Measurements from ENCODE around the gene THBS3.
A peak's percentile ranks its signal among the peaks of the same experiment; 100 is the strongest.
"Not testable (repeated sequence)": the region's sequence is repeated elsewhere in the genome, so short reads cannot be mapped to it uniquely, and the experiment has no call there.

The THBS3 gene

DNA sequence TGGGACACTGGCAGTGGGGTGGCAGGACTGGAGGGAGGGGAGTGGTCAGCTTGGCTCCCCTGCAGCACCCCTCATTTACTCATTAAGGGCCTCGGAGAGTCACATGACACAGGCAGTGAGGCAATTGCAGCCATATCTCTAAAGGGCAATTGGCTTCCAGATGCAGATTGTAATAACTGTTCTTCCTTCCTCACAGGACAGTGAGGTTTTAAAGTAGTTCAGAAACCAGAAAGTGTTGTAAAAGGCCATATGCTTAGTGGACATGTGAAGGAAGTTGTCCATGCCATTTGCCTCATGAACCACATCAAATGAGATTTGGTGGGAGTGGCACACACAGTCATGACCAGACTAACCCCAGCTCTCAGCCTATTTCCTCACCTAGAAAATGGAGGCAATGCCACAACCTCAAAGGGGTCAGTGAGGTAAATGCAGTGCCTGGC lies 11.9 kb upstream of the THBS3 start:
- no peak overlapping the region for H3K4me3 ChIP-seq (ENCODE audit: low read depth, low read length)
- DNase-seq (ENCODE audit: low read depth), result no peak
- TF ChIP-seq, protein P1, sequence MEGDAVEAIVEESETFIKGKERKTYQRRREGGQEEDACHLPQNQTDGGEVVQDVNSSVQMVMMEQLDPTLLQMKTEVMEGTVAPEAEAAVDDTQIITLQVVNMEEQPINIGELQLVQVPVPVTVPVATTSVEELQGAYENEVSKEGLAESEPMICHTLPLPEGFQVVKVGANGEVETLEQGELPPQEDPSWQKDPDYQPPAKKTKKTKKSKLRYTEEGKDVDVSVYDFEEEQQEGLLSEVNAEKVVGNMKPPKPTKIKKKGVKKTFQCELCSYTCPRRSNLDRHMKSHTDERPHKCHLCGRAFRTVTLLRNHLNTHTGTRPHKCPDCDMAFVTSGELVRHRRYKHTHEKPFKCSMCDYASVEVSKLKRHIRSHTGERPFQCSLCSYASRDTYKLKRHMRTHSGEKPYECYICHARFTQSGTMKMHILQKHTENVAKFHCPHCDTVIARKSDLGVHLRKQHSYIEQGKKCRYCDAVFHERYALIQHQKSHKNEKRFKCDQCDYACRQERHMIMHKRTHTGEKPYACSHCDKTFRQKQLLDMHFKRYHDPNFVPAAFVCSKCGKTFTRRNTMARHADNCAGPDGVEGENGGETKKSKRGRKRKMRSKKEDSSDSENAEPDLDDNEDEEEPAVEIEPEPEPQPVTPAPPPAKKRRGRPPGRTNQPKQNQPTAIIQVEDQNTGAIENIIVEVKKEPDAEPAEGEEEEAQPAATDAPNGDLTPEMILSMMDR (IDR thresholded peaks at IDR 0.05; ENCODE audit: low read depth, low read length, missing control alignments), result no peak

DNA sequence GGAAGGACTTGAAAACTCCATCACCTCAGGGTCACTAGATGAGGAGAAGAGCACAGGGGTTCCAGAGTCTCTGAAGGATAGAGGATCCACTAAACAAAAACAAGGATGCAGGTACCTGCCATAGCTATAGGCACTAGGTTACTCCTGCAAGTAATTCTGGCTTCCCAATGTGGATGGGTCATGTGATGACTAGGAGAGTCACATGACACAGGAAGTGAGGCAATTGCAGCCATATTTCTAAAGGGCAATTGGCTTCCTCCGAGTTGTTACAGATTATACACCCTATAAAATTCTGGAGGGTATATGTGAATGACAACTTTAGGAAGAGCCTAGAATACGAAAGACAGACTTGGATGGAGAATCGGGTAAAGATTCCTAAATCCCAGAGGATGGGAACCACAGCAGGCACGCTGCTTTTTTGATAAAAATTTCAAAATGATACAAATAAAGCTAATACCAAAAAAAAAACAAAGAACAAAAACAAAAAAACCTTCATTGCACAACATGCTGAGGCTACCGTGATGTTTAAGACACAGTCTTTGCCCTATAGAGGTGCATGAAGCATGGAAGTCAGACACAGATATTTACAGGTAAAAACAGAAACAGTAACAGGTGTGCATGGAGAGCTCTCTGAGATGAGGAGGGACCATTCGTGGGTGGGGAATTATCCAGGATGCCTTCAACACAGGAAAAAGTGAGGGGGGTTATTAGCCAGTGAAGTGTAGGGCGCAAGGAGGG lies 11.3 kb upstream of the THBS3 start:
- H3K4me3 ChIP-seq (ENCODE audit: low read depth, low read length), result no peak overlapping the region
- TF ChIP-seq, protein P1 (IDR thresholded peaks at IDR 0.05; ENCODE audit: low read depth, low read length, missing control alignments), result no peak

DNA sequence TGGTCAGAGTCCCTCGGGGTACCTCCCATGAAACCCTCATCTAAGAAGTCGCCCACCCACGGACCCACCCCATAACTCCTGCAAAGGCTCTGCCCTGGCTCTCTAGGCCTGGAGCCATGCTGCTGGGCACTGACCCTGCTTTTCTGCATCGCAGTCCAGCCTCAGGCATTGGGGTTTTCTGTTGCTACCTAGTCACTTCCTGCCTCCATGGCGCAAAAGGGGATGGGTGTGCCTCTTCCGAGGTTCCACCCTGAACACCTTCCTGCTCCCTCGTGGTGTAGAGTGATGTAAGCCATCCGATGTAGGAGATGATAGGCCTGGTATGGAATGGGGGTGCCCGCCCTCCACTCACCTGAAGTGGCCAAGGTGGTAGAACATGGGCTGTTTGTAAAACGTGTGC lies 7.0 kb upstream of the THBS3 start:
- H3K4me3 ChIP-seq (ENCODE audit: low read depth, low read length); DNase-seq (ENCODE audit: low read depth): not testable (repeated sequence)

More for the DNA sequence above, 11.3 kb upstream of the THBS3 start:
- DNase-seq (ENCODE audit: low read depth), result no peak

DNA sequence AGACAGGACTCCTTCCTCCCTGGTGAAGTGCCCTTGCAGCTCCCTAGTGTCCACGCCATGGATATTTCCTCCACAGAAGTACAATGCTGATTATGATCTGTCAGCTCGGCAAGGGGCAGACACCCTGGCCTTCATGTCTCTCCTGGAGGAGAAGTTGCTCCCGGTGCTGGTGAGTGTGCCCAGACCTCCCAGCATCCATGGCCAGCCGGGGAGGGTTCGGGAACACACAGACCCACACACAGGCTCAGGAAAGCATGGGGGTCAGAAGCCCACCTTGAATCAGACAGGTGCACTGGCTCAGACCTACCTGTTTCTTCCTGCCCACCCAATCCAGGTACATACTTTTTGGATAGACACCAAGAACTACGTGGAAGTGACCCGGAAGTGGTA lies 4.3 kb upstream of the THBS3 start:
- DNase-seq (ENCODE audit: low read depth); H3K4me3 ChIP-seq (ENCODE audit: low read depth, low read length): not testable (repeated sequence)

DNA sequence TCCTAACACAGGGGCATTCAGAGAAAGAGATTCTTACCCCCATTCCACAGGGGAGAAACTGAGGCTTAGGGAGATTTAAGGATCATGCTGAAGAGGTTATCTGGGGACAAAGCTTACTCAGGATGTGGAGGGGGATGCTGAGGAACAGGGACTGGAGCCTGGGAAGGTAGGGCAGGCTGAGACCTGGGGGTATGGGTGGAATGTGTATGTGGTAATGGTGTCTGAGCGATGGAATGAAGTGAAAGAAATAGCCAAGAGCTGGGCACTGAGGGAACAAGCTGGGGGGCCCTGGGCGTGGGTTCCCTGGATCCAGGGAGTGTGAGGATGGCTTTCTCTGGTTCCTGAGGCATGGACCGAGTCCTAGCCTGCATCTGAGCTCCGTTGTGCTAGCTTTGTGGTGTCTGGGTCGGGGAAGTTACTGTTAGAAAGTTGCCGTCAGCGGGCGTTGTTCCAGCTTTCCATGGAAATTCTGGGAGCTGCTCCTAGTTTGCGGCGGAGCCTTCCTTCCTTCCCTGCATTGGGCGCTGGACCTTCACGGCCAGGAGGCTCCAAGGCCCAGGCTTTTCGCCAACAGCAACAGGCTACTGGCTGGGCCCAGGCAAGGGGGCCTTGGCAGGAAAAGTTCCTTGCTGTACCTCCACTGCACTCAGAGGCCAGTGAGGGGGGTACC lies 3.8 kb upstream of the THBS3 start:
- not testable (repeated sequence) for DNase-seq (ENCODE audit: low read depth); H3K4me3 ChIP-seq (ENCODE audit: low read depth, low read length)

DNA sequence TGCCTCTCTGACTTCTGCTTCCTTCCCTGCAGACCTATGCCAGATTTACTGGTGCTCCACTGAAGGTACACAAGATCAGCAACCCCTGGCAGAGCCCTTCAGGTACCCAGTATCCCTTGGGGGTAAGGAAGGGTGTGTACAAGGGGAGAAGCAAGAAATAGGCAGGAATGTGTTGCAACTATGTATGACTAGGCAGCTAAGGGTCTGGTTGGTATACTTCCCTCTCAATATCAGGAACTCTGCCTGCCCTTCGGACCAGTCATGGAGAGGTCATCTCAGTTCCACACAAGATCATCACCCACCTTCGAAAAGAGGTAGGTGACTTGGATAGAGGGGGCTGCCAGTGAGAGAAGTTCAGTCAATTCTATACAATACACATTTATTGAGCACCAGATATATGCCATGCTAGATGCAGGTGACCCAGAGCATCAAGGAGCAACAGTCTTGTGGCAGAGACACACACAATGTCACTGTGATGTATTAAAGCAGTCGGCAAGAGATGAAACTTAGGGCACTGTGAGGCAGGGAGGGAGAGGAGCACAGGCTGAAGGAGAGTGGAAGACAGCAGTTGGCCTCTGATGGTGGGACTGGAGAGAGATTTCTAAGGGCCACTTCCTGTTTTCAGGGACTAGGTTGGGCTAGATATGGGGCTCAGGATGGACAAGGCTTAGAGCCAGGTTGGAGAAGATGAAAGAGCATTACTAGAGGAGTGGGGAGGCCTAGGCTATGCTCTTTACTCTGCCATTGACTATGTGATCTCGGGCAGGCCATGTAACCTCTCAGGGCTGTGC lies 2.8 kb upstream of the THBS3 start:
- no peak overlapping the region for H3K4me3 ChIP-seq (ENCODE audit: low read depth, low read length)
- DNase-seq (ENCODE audit: low read depth), result no peak
- TF ChIP-seq, protein P1 (IDR thresholded peaks at IDR 0.05; ENCODE audit: low read depth, low read length, missing control alignments), result no peak

DNA sequence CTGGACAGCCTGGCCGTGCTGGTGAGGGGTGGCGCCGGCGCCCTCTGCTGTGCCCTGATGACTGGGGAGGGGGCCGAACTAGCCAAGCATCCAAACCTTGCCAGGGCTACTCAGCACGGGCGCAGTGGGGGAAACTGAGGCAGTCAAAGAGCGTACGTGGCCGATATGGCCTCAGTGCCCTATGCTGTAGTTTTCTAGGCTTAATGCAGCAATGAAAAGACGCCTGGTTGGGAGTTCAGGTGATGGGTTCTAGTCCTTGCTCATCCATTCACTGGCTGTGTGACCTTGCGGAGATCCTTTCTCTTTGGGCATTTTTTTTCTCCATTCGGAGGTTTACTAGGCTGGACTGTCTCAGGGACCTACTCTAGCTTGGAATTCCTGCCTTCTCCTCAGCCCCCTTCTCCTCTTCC lies 1.6 kb upstream of the THBS3 start:
- peak overlapping the region; percentile 94 for H3K4me3 ChIP-seq (ENCODE audit: low read depth, low read length)
- TF ChIP-seq, protein P1 (IDR thresholded peaks at IDR 0.05; ENCODE audit: low read depth, low read length, missing control alignments), result no peak
- DNase-seq (ENCODE audit: low read depth), result no peak

DNA sequence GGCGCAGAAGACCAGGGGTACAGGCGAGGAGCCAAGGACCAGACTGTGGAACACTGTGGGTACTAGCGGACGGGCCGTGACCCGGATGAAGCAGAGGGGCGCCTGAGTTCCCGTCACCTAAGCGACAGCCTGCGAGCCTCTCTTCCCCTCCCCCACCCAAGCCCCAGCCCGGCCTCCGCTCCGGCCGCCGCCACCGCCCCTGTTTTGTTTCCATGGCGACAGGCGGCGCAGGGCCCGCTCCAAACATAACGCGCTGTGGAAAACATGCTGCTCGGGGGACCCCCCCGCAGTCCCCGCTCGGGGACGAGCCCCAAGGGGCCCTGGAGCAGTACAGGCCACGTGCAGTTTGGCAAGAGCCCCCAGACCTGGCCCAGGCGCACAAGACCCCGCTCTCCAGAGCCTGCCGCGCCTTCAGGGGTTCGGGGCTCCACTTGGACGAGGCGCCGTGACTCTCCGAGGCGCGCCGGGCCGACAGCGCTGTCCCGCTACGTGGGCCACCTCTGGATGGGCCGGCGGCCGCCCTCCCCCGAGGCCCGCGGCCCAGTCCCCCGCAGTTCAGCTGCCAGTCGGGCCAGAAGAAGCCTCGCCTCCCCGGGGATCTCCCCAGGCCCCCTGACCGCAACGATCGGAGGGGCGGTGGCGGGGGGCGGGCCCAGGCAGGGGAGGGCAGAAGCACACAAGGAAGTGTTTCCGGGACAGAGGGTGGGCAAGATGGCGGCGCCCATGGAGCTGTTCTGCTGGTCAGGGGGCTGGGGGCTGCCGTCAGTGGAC lies 1.0 kb upstream of the THBS3 start, which contains the start of gene MTX1:
TSS of gene MTX1 (plus strand) at position 155 of the 771 bp plus-strand sequence. CDS start at position 265, 110 bp downstream.
- H3K4me3 ChIP-seq (ENCODE audit: low read depth, low read length), result peak within 1 kb of the TSS; percentile 94
- no peak for DNase-seq (ENCODE audit: low read depth)
- TF ChIP-seq, protein P1 (IDR thresholded peaks at IDR 0.05; ENCODE audit: low read depth, low read length, missing control alignments), result no peak

Data from GM12864 (cell line).